Stimulated activated CD8-positive, alpha-beta memory T cell treated with anti-CD3 and anti-CD28 coated beads, Interleukin-7, amount 100 ng/mL, for 1 hour (primary cell): ENCODE measurements around the gene ZNF586.
"Not testable (repeated sequence)": the region's sequence is repeated elsewhere in the genome, so short reads cannot be mapped to it uniquely, and the experiment has no call there.

ENCODE experiments used
- DNase-seq, 2 donors: peaks; one replicate each; pipeline ENCODE4 v3.0.0-alpha.2; 2020; ENCODE audit warnings: low read depth in 2 of 2

ZNF586 gene

GRCh38 chr19:57769345-57770131, at the start of gene ZNF586:
Gene ZNF586 (plus strand): TSS chr19:57769676. CDS start chr19:57769843, 167 bp downstream.
- peak; percentile 71 to 81 for DNase-seq

- no peak for DNase-seq
Observed at GRCh38 chr19:57719901-57720519, 49.5 kb upstream of the ZNF586 start.

GRCh38 chr19:57720878-57721277, 48.6 kb upstream of the ZNF586 start:
- DNase-seq: no peak

- DNase-seq: not testable (repeated sequence)
Observed at GRCh38 chr19:57738320-57738719, 31.2 kb upstream of the ZNF586 start.

GRCh38 chr19:57738770-57739169, 30.7 kb upstream of the ZNF586 start:
- not testable (repeated sequence) for DNase-seq

- peak; percentile 59 to 64 for DNase-seq
Observed at GRCh38 chr19:57746580-57747471, 22.6 kb upstream of the ZNF586 start, which contains the start of gene ZNF776. Gene ZNF776 (plus strand): TSS chr19:57746815. CDS start chr19:57747059, 244 bp downstream.

GRCh38 chr19:57747472-57747807, 22.0 kb upstream of the ZNF586 start:
- no peak for DNase-seq

GRCh38 chr19:57748029-57748428, 21.4 kb upstream of the ZNF586 start:
- DNase-seq: no peak

- no peak for DNase-seq
Observed at GRCh38 chr19:57754091-57754673, 15.3 kb upstream of the ZNF586 start.

- no peak for DNase-seq
Observed at GRCh38 chr19:57755031-57755430, 14.4 kb upstream of the ZNF586 start.

- no peak for DNase-seq
Observed at GRCh38 chr19:57757941-57758340, 11.5 kb upstream of the ZNF586 start.

- no peak for DNase-seq
Observed at GRCh38 chr19:57759096-57759495, 10.4 kb upstream of the ZNF586 start.

- DNase-seq: no peak
Observed at GRCh38 chr19:57771417-57771816, 1.9 kb downstream of the ZNF586 start.

GRCh38 chr19:57773488-57773887, 4.0 kb downstream of the ZNF586 start:
- no peak for DNase-seq

GRCh38 chr19:57776764-57777296, 7.4 kb downstream of the ZNF586 start:
- no peak for DNase-seq

- no peak for DNase-seq
Observed at GRCh38 chr19:57778336-57778735, 8.9 kb downstream of the ZNF586 start.

GRCh38 chr19:57779220-57779845, 9.9 kb downstream of the ZNF586 start:
- DNase-seq: no peak

GRCh38 chr19:57786286-57786685, 16.8 kb downstream of the ZNF586 start:
- DNase-seq: no peak

- no peak for DNase-seq
Observed at GRCh38 chr19:57786906-57787305, 17.4 kb downstream of the ZNF586 start.

- no peak for DNase-seq
Observed at GRCh38 chr19:57788114-57788692, 18.7 kb downstream of the ZNF586 start.

GRCh38 chr19:57789288-57789687, 19.8 kb downstream of the ZNF586 start:
- DNase-seq: no peak
